HG02840 (cell line): Measurements from ENCODE around the gene CCNE1.
"Not testable (repeated sequence)": the region's sequence is repeated elsewhere in the genome, so short reads cannot be mapped to it uniquely, and the experiment has no call there.

ENCODE experiments used
- ATAC-seq: cut with Tn5 transposase; IDR thresholded peaks from one replicate; pipeline ENCODE4 v1.9.1; 2021; ENCODE audit warnings: mild to moderate bottlenecking, moderate library complexity, moderate number of reproducible peaks; ENCODE audit not compliant: unreplicated experiment, low FRiP score

The CCNE1 gene

DNA sequence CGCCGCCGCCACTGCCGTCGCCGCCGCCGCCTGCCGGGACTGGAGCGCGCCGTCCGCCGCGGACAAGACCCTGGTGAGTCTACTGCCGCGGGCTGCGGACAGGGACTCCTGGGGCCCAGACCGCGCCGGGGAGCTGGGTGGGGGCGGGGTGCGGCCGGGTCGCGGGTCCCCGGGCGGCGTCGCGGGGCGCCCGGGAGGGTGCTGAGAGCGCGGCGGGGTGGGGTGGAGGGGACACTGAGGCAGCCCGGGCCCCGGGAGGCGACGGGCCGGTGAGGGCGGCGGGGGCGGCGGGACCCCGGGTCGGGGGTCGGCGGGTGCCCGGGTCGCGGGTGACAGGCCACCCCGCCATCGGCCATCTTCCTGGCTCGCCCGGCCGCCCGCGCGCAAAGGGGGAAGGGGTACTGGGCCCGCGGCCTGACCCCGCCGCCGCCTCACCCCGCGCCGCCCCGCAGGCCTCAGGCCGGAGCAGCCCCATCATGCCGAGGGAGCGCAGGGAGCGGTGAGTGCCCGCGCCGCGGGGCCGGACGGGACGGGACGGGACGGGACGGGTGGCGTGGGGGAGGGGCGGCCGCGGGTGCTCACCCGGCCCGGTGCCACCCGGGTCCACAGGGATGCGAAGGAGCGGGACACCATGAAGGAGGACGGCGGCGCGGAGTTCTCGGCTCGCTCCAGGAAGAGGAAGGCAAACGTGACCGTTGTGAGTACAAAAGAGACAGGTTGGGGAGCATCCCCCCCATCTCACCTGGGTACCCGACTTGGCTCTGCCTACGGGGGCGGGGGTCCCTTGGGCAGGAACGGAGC, 489 bp downstream of the CCNE1 start:
- ATAC-seq: peak; percentile 16

DNA sequence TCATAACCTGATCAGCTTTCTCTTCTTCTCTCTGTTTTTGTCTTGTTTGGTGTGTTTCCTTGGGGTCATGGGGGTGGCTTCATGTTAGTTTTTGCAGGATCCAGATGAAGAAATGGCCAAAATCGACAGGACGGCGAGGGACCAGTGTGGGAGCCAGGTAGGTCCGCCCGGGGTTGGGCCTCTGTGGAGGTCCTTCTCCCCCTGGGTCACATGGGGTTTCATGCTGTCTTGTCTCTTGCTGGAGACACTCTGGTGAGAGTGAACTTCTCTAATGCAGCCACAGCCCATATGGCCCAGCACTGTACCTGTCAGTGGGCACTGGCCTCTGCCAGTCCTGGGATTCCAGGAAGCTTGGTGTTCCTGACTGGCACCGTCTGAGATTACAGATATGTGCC, 1.1 kb downstream of the CCNE1 start:
- ATAC-seq: no peak

DNA sequence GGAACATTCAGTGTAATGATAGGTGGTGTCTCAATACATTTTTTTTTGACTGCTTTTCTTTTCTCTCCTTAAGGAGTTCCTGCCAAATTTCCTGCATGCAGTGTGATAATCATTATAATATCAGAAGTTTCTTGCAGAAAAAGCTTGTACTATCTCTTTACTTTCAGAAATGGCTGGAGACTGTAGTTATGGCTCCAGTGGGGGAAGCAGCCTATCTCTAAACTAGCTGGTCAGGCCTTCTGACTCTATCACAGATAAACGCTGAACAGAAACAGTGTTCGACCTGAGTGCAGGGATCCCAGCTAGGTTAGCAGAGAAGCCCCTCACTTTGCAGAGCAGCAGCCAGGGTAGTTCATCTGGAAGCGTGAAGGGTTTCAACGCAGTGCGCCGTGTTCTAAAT, 1.9 kb downstream of the CCNE1 start:
- ATAC-seq: no peak

DNA sequence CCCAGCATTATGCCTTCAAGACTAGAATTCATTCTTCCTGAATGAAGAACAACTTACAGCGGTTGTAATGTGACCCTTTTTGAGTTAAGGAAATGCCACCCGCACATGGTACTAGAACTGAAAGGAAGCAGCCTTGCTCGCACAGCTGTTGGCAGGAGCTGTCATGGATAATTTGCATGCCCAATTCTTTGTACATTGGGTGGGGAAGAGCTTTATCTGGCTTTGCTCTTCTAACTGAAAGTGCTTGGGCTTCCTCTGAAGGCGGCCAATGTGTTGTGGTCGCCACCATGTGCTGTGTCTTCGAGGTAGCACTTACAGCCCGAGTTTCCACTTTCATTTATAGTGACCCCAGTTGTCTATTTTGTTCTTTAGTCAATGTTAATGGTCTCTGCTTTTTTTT, 3.4 kb downstream of the CCNE1 start:
- ATAC-seq: no peak

DNA sequence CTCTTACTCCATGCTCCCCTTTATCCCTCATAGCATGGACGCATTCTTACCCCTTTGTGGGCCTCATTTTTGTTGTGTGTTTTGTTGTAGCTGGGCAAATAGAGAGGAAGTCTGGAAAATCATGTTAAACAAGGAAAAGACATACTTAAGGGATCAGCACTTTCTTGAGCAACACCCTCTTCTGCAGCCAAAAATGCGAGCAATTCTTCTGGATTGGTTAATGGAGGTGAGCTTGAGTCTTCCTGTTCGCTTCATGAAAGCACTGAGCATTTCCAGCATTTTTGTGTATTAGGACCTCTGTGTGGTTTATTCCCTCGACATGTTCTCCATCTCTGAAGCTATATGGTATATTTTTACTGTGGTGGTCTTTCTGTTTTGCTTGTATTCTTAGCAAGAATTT, 5.5 kb downstream of the CCNE1 start:
- no peak for ATAC-seq

DNA sequence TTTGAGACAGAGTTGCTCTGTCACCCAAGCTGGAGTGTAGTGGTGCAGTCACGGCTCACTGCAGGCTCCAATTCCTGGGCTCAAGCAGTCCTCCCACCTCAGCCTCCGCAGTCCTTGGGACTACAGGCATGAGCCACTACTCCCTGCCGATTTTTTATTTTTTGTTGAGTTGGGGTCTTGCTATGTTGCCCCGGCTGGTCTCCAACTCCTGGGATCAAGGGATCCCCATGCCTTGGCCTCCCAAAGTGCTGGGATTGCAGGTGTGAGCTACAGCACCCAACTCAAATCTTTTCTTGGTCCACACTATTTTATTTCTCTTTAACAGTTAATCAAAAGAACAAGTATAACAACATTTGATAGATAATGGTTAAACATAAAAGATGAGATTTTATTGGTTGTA, 7.5 kb downstream of the CCNE1 start:
- no peak for ATAC-seq

DNA sequence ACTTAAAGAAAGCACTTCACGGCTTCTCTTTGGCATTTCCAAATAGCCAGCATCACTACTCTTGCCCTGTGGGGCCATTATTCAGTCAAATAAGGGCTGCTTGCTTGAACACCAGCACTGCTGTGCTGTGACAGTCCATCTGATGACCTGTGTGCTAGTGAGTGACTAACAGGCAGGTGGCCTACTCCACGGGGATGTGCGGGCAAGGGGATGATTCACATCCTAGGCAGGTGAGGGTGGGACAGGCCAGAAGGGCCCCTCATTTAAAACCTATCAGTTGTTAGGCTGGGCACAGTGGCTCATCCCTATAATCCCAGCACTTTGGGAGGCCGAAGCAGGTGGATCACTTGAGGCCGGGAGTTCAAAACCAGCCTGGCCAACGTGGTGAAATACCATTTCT, 8.2 kb downstream of the CCNE1 start:
- no peak for ATAC-seq

DNA sequence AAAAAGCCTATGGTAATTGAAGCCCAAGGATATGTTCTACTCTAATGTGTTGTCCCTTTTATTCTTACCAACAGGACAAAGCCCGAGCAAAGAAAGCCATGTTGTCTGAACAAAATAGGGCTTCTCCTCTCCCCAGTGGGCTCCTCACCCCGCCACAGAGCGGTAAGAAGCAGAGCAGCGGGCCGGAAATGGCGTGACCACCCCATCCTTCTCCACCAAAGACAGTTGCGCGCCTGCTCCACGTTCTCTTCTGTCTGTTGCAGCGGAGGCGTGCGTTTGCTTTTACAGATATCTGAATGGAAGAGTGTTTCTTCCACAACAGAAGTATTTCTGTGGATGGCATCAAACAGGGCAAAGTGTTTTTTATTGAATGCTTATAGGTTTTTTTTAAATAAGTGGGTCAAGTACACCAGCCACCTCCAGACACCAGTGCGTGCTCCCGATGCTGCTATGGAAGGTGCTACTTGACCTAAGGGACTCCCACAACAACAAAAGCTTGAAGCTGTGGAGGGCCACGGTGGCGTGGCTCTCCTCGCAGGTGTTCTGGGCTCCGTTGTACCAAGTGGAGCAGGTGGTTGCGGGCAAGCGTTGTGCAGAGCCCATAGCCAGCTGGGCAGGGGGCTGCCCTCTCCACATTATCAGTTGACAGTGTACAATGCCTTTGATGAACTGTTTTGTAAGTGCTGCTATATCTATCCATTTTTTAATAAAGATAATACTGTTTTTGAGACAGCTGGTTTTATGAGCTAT, 12.0 kb downstream of the CCNE1 start:
- ATAC-seq: no peak

DNA sequence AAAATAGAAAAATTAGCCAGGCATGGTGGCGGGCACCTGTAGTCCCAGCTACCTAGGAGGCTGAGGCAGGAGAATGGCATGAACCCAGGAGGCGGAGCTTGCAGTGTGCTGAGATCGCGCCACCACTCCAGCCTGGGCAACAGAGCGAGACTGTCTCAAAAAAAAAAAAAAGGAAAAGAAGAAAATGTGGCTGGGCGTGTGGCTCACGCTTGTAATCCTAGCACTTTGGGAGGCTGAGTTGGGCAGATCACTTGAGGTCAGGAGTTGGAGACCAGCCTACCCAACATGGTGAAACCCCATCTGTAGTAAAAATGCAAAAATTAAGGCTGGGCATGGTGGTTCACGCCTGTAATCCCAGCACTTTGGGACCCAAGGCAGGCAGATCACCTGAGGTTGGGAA, 13.5 kb downstream of the CCNE1 start:
- not testable (repeated sequence) for ATAC-seq

DNA sequence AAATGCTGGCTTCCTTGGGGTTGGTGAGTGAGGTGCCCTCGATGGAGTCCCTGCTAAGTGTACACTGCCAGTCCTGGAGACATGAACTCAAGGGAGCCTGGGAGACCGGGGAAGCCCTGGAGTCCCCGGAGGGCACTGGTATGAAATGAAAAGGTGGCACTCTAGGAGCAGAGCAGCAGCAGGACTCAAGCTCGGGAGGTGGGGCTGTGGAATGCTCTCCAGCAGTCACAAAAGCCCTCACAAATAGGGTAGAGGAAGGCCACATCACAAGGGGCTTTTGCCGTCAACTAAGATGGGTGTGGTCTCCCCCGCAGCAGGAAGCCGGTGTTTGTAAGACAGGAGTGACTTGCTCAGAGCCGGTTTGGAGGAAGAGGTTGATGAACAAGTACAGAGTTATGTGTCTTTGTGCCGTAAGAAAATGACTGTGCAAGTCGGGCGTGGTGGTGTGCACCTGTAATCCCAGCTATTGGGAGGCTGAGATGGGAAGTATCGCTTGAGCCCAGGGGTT, 19.3 kb downstream of the CCNE1 start:
- no peak for ATAC-seq

DNA sequence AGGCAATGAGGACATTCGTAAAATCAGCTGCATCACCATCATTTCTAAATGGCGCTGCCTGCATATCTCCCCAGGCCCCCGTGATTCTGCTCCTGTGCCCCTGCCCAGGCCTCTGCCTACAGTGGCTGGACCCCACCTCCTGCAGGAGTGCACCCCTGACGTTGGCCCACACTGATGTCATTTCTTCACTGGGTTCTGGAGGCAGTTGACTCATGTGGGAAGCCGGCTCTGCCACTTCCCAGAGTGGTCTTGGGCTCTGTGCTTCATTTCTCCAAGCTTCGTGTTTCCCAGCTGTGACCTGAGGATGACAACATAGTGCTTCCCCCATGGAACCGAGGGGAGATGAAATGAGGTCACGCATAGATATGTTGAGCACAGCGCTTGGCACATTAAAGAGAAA, 19.9 kb downstream of the CCNE1 start:
- no peak for ATAC-seq

DNA sequence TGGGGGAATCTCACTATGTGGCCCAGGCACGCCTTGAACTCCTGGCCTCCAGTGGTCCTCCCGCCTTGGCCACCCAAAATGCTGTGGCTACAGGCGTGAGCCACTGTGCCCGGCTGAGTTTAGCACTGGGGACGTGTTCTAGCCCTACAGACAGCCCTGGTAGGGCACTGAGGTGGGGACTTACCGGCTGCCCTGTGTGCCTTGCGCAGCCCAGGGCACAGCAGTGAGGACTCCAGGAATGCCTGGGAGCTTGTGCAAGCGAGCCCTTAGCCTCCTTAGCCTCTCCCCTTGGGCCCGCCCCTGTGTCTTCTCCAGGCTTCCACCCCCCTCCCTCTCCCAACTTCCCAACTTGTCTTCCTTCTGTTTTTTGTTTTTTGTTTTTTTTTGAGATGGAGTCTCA, 21.0 kb downstream of the CCNE1 start:
- ATAC-seq: no peak

DNA sequence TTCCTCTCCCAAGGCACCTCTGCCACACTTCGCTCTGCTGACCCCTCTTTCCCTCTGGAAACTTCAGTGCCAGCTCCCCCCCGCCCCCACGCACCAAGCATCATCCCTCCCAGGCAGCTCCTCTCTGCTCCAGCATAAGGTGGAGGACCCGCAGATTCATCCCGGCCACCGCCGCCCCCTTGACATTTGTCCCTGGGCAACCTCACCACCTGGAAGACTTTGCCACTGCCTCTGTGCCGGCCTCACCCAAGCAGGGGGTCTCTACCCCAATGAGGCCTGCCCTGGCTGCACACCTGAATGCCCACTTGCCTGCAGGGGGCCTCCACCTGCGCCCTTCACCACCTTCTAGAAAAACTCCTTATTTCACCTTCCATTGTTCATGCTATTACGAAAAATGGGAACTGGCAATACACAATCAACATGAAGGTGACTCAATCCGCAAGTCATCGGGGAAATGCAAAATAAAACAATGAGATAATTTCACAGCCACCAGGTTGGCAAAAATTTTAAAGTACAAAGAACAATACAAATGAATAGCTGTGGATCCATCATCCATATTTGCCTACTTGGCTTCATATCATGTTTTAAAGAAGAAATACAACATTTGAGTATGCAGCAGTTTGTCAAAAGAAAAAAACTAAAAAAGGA, 21.9 kb downstream of the CCNE1 start:
- no peak for ATAC-seq

DNA sequence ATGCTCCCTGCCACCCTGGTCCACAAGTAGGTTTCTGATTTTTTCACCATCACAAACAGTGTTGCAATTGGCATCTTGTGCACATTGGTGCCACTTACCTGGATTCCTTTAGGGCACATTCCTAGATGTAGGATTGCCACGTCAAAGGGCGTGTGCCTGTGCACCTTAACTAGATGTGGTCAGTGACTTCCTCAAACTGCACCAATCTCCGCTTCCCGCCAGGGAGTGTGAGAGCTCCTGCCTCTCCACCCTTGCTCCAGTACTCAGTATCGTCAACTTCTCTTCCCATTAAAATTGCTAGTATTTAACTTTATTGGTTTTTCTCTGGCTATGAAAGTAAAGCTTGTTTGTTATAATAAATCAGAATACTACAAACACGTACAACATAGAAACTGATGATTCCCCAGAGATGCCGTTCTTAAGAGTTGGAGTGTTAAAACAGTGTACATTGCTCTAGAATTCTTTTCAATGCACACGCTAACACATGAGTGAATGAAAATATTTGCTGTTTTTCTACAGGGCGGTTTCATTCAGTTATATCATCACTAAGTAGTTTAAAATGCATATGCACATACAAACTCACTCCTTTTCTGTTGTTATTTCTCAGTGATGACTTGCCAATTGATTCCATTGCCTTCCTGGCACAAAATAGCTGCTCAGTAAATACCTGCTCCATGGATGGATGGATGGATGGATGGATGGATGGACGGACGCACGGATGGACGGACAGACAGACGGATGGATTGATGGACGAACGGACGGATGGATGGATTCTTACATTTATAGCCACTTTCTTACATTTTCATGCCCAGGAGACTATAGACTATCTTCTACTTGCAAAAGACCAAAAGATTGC, 23.4 kb downstream of the CCNE1 start:
- no peak for ATAC-seq

DNA sequence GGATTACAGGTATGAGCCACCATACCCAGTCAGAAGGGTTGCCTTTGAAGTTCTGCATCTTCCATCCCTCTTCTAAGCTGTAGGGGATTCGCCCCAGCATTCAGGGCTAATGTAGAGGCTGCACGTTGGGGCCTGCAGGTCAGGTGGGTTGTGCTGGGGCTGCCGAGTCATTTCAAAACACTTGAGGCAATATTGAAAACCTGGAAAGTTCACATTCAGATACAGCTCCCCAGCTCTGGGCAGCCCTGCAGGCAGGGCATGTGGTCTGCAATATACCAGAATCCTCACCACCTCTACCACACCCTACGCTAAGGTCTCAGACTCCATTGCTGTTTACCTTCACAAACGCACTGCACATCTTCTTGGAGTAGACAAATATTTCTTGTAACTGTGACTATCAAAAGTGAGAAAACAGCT, 24.6 kb downstream of the CCNE1 start:
- ATAC-seq: no peak

DNA sequence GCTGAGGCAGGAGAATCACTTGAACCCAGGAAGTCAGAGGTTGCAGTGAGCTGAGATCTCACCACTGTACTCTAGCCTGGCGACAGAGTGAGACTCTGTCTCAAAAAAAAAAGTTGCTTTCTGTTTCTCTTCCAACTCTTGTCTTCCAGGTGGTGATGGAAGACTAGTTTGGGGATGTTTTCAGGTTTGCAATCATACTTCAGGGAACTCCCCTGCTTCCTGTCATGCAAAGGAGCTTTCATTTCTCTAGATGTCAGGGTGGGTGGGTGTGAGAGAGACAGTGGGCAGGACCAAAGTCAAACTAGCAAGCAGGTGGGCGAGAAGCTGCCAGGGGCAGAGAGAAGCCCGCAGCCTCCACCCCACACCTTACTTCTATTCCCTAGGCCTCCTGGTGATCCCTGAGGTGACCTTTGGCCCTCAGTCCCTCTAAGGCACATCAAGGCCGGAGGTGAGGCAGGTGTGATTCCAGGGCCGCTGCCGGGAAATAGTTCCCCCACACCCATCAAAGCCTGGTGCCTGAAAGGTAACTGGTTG, 25.7 kb downstream of the CCNE1 start:
- ATAC-seq: peak; percentile 66

DNA sequence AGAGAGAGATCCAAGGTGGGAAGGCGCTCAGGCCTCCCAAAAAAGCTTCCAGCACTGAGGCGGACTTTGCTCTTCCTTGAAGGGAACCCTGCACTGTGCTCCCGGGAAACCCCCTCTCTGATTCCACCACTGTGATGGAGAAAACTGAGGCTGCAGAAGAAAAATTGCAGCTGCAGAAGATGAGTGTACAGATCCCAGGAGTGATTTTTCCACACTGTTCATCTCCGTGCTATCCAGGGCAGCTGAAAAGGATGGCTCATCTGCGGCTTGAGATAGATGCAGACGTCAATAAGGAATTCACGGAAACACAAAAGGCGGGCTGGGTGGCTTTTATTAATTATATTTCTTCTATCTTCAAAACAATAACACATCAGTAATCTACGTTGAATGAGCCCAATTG, 26.2 kb downstream of the CCNE1 start:
- no peak for ATAC-seq

DNA sequence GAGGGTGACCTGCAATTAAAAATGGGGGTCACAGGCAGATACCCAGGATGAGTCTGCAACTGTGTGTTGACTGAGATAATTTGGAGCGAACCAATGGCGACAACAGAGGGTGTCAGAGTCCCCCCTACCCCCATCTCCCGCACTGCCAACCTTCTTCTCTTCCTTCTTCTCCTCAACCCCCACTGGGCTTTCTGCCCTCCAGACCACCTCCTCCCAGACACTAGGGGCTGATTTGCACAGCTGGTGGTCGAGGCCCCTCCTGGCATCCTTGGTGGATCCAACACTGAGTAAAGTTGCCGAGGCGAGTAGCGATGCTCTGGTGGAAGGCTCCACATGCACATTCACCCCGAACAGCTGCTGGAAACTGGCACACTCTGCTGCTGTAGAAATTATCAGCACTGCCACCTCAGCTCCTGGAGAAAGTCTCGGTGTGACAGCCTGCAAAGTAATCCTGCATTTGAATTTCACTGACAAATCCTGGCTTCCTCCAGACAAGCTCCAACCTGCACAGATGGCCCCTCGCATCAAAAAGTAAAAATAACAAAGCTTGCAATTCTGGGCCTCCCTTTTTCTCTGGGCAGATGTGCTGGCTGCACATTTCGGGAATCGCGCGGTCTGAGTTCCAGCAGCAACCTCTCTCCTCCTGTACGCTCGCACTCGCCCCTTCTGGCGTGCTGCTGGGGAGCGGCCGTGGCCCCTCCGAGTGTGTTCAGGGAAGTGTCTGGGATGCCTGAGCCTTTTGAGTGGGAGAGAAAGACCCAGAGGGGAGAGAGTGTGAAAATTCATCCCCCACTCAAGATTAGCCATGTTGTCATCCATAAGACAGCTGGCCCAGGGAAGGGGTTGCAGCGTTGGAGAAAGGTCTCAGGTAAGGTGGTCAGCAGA, 28.5 kb downstream of the CCNE1 start:
- ATAC-seq: no peak

DNA sequence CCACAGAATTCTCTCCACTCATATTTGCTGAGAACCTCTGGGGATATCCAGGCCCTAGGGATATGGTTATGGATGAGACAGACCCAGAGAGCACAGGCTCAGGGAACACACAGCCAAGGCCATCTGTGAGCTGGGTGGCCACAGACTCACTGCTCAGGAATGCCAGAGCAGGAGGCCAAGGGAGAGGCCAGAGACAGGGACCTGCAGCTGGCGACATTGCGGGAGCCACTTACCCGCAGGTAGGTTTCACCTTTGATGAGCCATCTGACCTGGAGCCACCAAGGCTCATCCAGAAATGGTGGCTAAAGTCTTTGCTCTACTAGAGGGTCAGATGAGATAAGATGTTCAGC, 29.4 kb downstream of the CCNE1 start:
- ATAC-seq: no peak
